H9 (cell line): ENCODE results near the gene NDUFS6. TPM values are rescaled to one million over a fixed set of nuclear protein-coding genes. Genes with fewer than 3 reads are reported as not detected.

Source experiments
- DNase-seq: peaks from one replicate; pipeline ENCODE4 v3.0.0-alpha.2; 2017
- H2AFZ ChIP-seq: one replicate; pipeline ENCODE4 v1.6.1; 2013; ENCODE audit warnings: mild to moderate bottlenecking, low read length, control low read depth, moderate library complexity
- H2AK5ac ChIP-seq: 2 replicates; pipeline ENCODE4 v1.6.1; 2013; ENCODE audit warnings: low read length, control low read depth, mixed read lengths; ENCODE audit not compliant: insufficient read length
- H2BK120ac ChIP-seq: one replicate; pipeline ENCODE4 v1.6.1; 2013; ENCODE audit warnings: low read depth, mild to moderate bottlenecking, low read length, control low read depth, inconsistent platforms; ENCODE audit not compliant: poor library complexity, severe bottlenecking
- H2BK12ac ChIP-seq: 2 replicates; pipeline ENCODE4 v1.6.1; 2013; ENCODE audit warnings: low read length, control low read depth, mixed read lengths, low read depth; ENCODE audit not compliant: insufficient read length
- H2BK15ac ChIP-seq: 2 replicates; pipeline ENCODE4 v1.6.1; 2013; ENCODE audit warnings: low read depth, low read length, control low read depth
- H2BK20ac ChIP-seq: one replicate; pipeline ENCODE4 v1.6.1; 2013; ENCODE audit warnings: low read depth, mild to moderate bottlenecking, low read length, control low read depth, inconsistent platforms; ENCODE audit not compliant: poor library complexity, severe bottlenecking
- H2BK5ac ChIP-seq: 2 replicates; pipeline ENCODE4 v1.6.1; 2013; ENCODE audit warnings: low read length, control low read depth, mixed read lengths; ENCODE audit not compliant: insufficient read length
- H3K14ac ChIP-seq: 2 replicates; pipeline ENCODE4 v1.6.1; 2013; ENCODE audit warnings: low read length, control low read depth; ENCODE audit not compliant: insufficient read depth
- H3K18ac ChIP-seq: 2 replicates; pipeline ENCODE4 v1.6.1; 2013; ENCODE audit warnings: low read depth, mild to moderate bottlenecking, mixed read lengths, low read length, control low read depth; ENCODE audit not compliant: insufficient read length
- H3K23ac ChIP-seq: 2 replicates; pipeline ENCODE4 v1.6.1; 2013; ENCODE audit warnings: low read length, control low read depth, mixed read lengths, low read depth; ENCODE audit not compliant: insufficient read length
- H3K23me2 ChIP-seq: 2 replicates; pipeline ENCODE4 v1.6.1; 2013; ENCODE audit warnings: low read depth, mild to moderate bottlenecking, mixed read lengths, low read length, control low read depth; ENCODE audit not compliant: insufficient read length, poor library complexity, severe bottlenecking
- H3K27ac ChIP-seq: 2 replicates; pipeline ENCODE4 v1.5.1; 2013; ENCODE audit warnings: low read length, control low read depth, mixed read lengths, low read depth; ENCODE audit not compliant: insufficient read length
- H3K27me3 ChIP-seq: 2 replicates; pipeline ENCODE4 v1.6.1; 2013; ENCODE audit warnings: low read length, control low read depth, inconsistent platforms; ENCODE audit not compliant: insufficient read depth
- H3K4ac ChIP-seq: 2 replicates; pipeline ENCODE4 v1.6.1; 2013; ENCODE audit warnings: low read depth, mild to moderate bottlenecking, control low read depth, inconsistent platforms, low read length, moderate library complexity
- H3K4me1 ChIP-seq: 2 replicates; pipeline ENCODE4 v1.6.1; 2013; ENCODE audit warnings: low read length, control low read depth, inconsistent platforms; ENCODE audit not compliant: insufficient read depth
- H3K4me2 ChIP-seq: 2 replicates; pipeline ENCODE4 v1.6.1; 2013; ENCODE audit warnings: low read length, control low read depth, mixed read lengths; ENCODE audit not compliant: insufficient read length, insufficient read depth
- H3K56ac ChIP-seq: 2 replicates; pipeline ENCODE4 v1.6.1; 2013; ENCODE audit warnings: low read depth, mild to moderate bottlenecking, mixed read lengths, low read length, control low read depth; ENCODE audit not compliant: insufficient read length
- H3K79me1 ChIP-seq: 2 replicates; pipeline ENCODE4 v1.6.1; 2013; ENCODE audit warnings: low read depth, mild to moderate bottlenecking, moderate library complexity, low read length, control low read depth, inconsistent platforms; ENCODE audit not compliant: insufficient read depth, poor library complexity, severe bottlenecking
- H3K79me2 ChIP-seq: 2 replicates; pipeline ENCODE4 v1.6.1; 2013; ENCODE audit warnings: low read length, control low read depth, inconsistent platforms; ENCODE audit not compliant: insufficient read depth
- H3K9ac ChIP-seq: 2 replicates; pipeline ENCODE4 v1.6.1; 2013; ENCODE audit warnings: low read length, control low read depth, mixed read lengths; ENCODE audit not compliant: insufficient read length; ENCODE audit errors: extremely low read depth
- H3K9me3 ChIP-seq: one replicate; pipeline ENCODE4 v1.6.1; 2013; ENCODE audit warnings: low read depth, low read length, inconsistent platforms; ENCODE audit not compliant: control insufficient read depth
- H3T11ph ChIP-seq: one replicate; pipeline ENCODE4 v1.6.1; 2013; ENCODE audit warnings: mild to moderate bottlenecking, low read length, control low read depth, inconsistent platforms
- H4K20me1 ChIP-seq: one replicate; pipeline ENCODE4 v1.6.1; 2013; ENCODE audit not compliant: control insufficient read depth, insufficient read length, insufficient read depth
- H4K5ac ChIP-seq: 2 replicates; pipeline ENCODE4 v1.6.1; 2013; ENCODE audit warnings: low read depth, mild to moderate bottlenecking, mixed read lengths, low read length, control low read depth; ENCODE audit not compliant: insufficient read length
- H4K8ac ChIP-seq: replicated peaks from 2 replicates; pipeline ENCODE4 v1.6.1; 2013; ENCODE audit warnings: low read length, control low read depth, mixed read lengths, low read depth; ENCODE audit not compliant: insufficient read length
- H4K91ac ChIP-seq: 2 replicates; pipeline ENCODE4 v1.6.1; 2013; ENCODE audit warnings: low read depth, mild to moderate bottlenecking, moderate library complexity, mixed read lengths, low read length, control low read depth; ENCODE audit not compliant: insufficient read length
- H3K27ac Mint-ChIP-seq, 3 experiments: 2 replicates in 2 of 3; 3 replicates in 1 of 3; pipeline ENCODE4 v1.8.0; 2020 to 2021; ENCODE audit warnings: mixed read lengths in 3 of 3, mild to moderate bottlenecking in 1 of 3, moderate library complexity in 1 of 3
- H3K27me3 Mint-ChIP-seq: 2 replicates; pipeline ENCODE4 v1.8.0; 2021; ENCODE audit warnings: low read depth, mild to moderate bottlenecking, moderate library complexity, mixed read lengths
- H3K36me3 Mint-ChIP-seq, 3 experiments: 2 replicates in 2 of 3; 3 replicates in 1 of 3; pipeline ENCODE4 v1.8.0; 2020 to 2021; ENCODE audit warnings: low read depth in 3 of 3, mixed read lengths in 3 of 3; ENCODE audit not compliant: insufficient read depth in 1 of 3
- H3K4me1 Mint-ChIP-seq, 2 experiments: 2 replicates each; pipeline ENCODE4 v1.8.0; 2020; ENCODE audit warnings: mixed read lengths in 2 of 2
- H3K4me3 Mint-ChIP-seq, 2 experiments: 2 replicates in 1 of 2; 3 replicates in 1 of 2; pipeline ENCODE4 v1.8.0; 2020 to 2021; ENCODE audit warnings: mild to moderate bottlenecking in 2 of 2, mixed read lengths in 2 of 2, moderate library complexity in 1 of 2
- H3K9me3 Mint-ChIP-seq, 2 experiments: 2 replicates in 1 of 2; 3 replicates in 1 of 2; pipeline ENCODE4 v1.8.0; 2020; ENCODE audit warnings: mild to moderate bottlenecking in 2 of 2, mixed read lengths in 2 of 2, moderate library complexity in 1 of 2
- CTCF ChIP-seq: fragments of 200-600 bp; sonication (generic); conservative IDR thresholded peaks from 3 replicates; pipeline ENCODE4 v1.8.0; 2021; ENCODE audit warnings: antibody characterized with exemption, mild to moderate bottlenecking
- WGBS: extraction: QIAGEN DNeasy Blood & Tissue Kit; methylation state at CpG from one replicate; pipeline ENCODE4 v1.1.7; 2013; ENCODE audit warnings: missing lambda C conversion rate, low lambda C conversion rate, mixed read lengths; ENCODE audit not compliant: insufficient read length; ENCODE audit errors: extremely low coverage; 5-methylcytosine and 5-hydroxymethylcytosine counted together
- total RNA-seq: library from RNA; stranded (reverse); gene quantifications from 2 replicates; pipeline ENCODE4 v1.2.1, GENCODE V29; 2021

Gene NDUFS6
- total RNA-seq, 1 experiment from 2014 or later: 62.5 TPM

GRCh38 chr5:1830571-1831228 is 29.5 kb downstream of the NDUFS6 start:
- Histone ChIP-seq H3K9me3 (no peaks in the 10 kb centered on the region), H3K4me2 (no peak overlapping the region), H3K4me1 (no peaks in the 10 kb centered on the region), H2BK5ac (no peak overlapping the region), H2BK120ac (no peak overlapping the region), H4K8ac (no peak overlapping the region), H3T11ph (no peak overlapping the region), H2BK20ac (no peak overlapping the region), H3K18ac (no peak overlapping the region), H3K14ac (no peak overlapping the region), H3K23ac (no peak overlapping the region), H3K27ac (no peak overlapping the region), H2BK12ac (no peak overlapping the region), H4K91ac (no peak overlapping the region), H3K27me3 (no peaks in the 10 kb centered on the region), H3K56ac (no peak overlapping the region), H2BK15ac (no peak overlapping the region), H3K23me2 (no peaks in the 10 kb centered on the region), H3K79me2 (no peaks in the 10 kb centered on the region), H3K79me1 (no peaks in the 10 kb centered on the region), H2AK5ac (no peak overlapping the region), H2AFZ (no peak overlapping the region), H3K9ac (no peak overlapping the region), H4K5ac (no peak overlapping the region), H4K20me1 (no peaks in the 10 kb centered on the region), H3K4ac (no peak overlapping the region)
- no peak for TF ChIP-seq CTCF
- no peaks in the 10 kb centered on the region for H3K9me3 Mint-ChIP-seq
- H3K27ac Mint-ChIP-seq: no peak overlapping the region
- no peak for DNase-seq
- peaks cover 36 to 44% of the 10 kb centered on the region in 2 experiments for H3K4me1 Mint-ChIP-seq
- H3K4me3 Mint-ChIP-seq: 0 out of 5 replicates have a peak overlapping the region, but pooled peaks of 1 of the 2 experiments have one; percentile 10
- WGBS: no CpG with 5 or more reads among the region's 17 CpGs
- peaks cover 4 to 6% (median 5%) of the 10 kb centered on the region in 3 experiments; a peak in 4 of 7 replicates for H3K36me3 Mint-ChIP-seq
- peaks cover 13% of the 10 kb centered on the region for H3K27me3 Mint-ChIP-seq
